Lower lobe of right lung (tissue), 2 donors: ENCODE measurements around the gene TOMM5. TPM values are rescaled to one million over a fixed set of nuclear protein-coding genes. Genes with fewer than 3 reads are reported as not detected.

Experiments
- ATAC-seq, 2 donors: fragments of 200-7000 bp; cut with Tn5 transposase; one replicate each; pipeline ENCODE4 v1.9.1; 2020 to 2022; ENCODE audit warnings: mild to moderate bottlenecking in 2 of 2, moderate library complexity in 2 of 2
- DNase-seq: peaks from one replicate; pipeline ENCODE4 v3.0.0-alpha.2; 2020
- H3K27ac ChIP-seq: fragments of 200-600 bp; one replicate; pipeline ENCODE4 v1.8.0; 2022
- H3K27me3 ChIP-seq: fragments of 200-600 bp; one replicate; pipeline ENCODE4 v1.8.0; 2022; ENCODE audit warnings: low read depth
- H3K36me3 ChIP-seq: fragments of 200-600 bp; one replicate; pipeline ENCODE4 v1.8.0; 2022; ENCODE audit warnings: mild to moderate bottlenecking
- H3K4me1 ChIP-seq: fragments of 200-600 bp; one replicate; pipeline ENCODE4 v1.8.0; 2022
- H3K4me3 ChIP-seq: fragments of 200-600 bp; one replicate; pipeline ENCODE4 v1.8.0; 2022; ENCODE audit warnings: mild to moderate bottlenecking
- H3K9me3 ChIP-seq: fragments of 200-600 bp; one replicate; pipeline ENCODE4 v1.8.0; 2022
- CTCF ChIP-seq: fragments of 200-600 bp; IDR thresholded peaks from one replicate; pipeline ENCODE4 v1.8.0; 2022; ENCODE audit warnings: antibody characterized with exemption, mild to moderate bottlenecking
- intact Hi-C: fragments of 100-400 bp; cut with DNase I; formaldehyde crosslinking; loops from one replicate; pipeline ENCODE4 v1.11.0; 2022
- total RNA-seq: library from RNA; stranded (reverse); fragmentation: NEBNext Ultra II Directional; extraction: Animal tissue kit (Norgen Biotek cat#: 25700); gene quantifications from one replicate; pipeline ENCODE4 v1.2.1, GENCODE V29; 2021
- donor health status: DM: no; HTN: yes; CAD: no; lungs with severe emphysema.

The TOMM5 gene
- total RNA-seq, 1 donor from 2014 or later: 59.5 TPM

GRCh38 chr9:37561682-37562081 lies 30.7 kb downstream of the TOMM5 start:
- no peaks in the 10 kb centered on the region for H3K9me3 ChIP-seq
- TF ChIP-seq CTCF: no peak
- no peaks in the 10 kb centered on the region for H3K4me1 ChIP-seq
- H3K27me3 ChIP-seq: no peaks in the 10 kb centered on the region
- DNase-seq: no peak
- no peaks in the 10 kb centered on the region for H3K36me3 ChIP-seq
- intact Hi-C loops: no loop called here
- H3K27ac ChIP-seq: no peak overlapping the region
- no peak overlapping the region for H3K4me3 ChIP-seq
- ATAC-seq: no peak

- no peak overlapping the region for H3K27ac ChIP-seq
- no peak overlapping the region for H3K4me3 ChIP-seq
- no peaks in the 10 kb centered on the region for H3K36me3 ChIP-seq
- H3K9me3 ChIP-seq: no peaks in the 10 kb centered on the region
- no peaks in the 10 kb centered on the region for H3K4me1 ChIP-seq
- intact Hi-C loops: no loop called here
- no peak for TF ChIP-seq CTCF
- no peaks in the 10 kb centered on the region for H3K27me3 ChIP-seq
- no peak for ATAC-seq
- DNase-seq: no peak
These were observed 32.4 kb downstream of the TOMM5 start for GRCh38 chr9:37559855-37560592.

- H3K27me3 ChIP-seq: no peaks in the 10 kb centered on the region
- no peak overlapping the region for H3K4me3 ChIP-seq
- H3K9me3 ChIP-seq: no peaks in the 10 kb centered on the region
- intact Hi-C loops: no loop called here
- H3K36me3 ChIP-seq: no peaks in the 10 kb centered on the region
- no peaks in the 10 kb centered on the region for H3K4me1 ChIP-seq
- no peak overlapping the region for H3K27ac ChIP-seq
- no peak for TF ChIP-seq CTCF
- DNase-seq: no peak
- ATAC-seq: no peak
These were observed 33.3 kb downstream of the TOMM5 start for GRCh38 chr9:37559125-37559524.

GRCh38 chr9:37555786-37556185 lies 36.6 kb downstream of the TOMM5 start:
- H3K27me3 ChIP-seq: no peaks in the 10 kb centered on the region
- intact Hi-C loops: no loop called here

GRCh38 chr9:37554318-37554717 lies 38.1 kb downstream of the TOMM5 start:
- no peak for TF ChIP-seq CTCF
- Histone ChIP-seq H3K27ac (no peak overlapping the region), H3K9me3 (no peaks in the 10 kb centered on the region), H3K4me1 (no peaks in the 10 kb centered on the region), H3K36me3 (no peaks in the 10 kb centered on the region), H3K27me3 (no peaks in the 10 kb centered on the region), H3K4me3 (no peak overlapping the region)
- ATAC-seq: no peak
- intact Hi-C loops: no loop called here
- no peak for DNase-seq

More at GRCh38 chr9:37555786-37556185, 36.6 kb downstream of the TOMM5 start:
- no peak for TF ChIP-seq CTCF
- H3K36me3 ChIP-seq: no peaks in the 10 kb centered on the region
- H3K4me3 ChIP-seq: no peak overlapping the region
- no peak for DNase-seq
- no peak for ATAC-seq
- no peaks in the 10 kb centered on the region for H3K4me1 ChIP-seq
- no peaks in the 10 kb centered on the region for H3K9me3 ChIP-seq
- H3K27ac ChIP-seq: no peak overlapping the region
